Sciatic nerve (tissue), 2 donors: ENCODE measurements around the gene MEIOC. TPM values are rescaled to one million over a fixed set of nuclear protein-coding genes. Genes with fewer than 3 reads are reported as not detected.
"Not testable (repeated sequence)": the region's sequence is repeated elsewhere in the genome, so short reads cannot be mapped to it uniquely, and the experiment has no call there.

ENCODE experiments used
- ATAC-seq: fragments of 200-7000 bp; cut with Tn5 transposase; one replicate; pipeline ENCODE4 v1.9.1; 2020; ENCODE audit warnings: mild to moderate bottlenecking, moderate library complexity
- DNase-seq: peaks from one replicate; pipeline ENCODE4 v3.0.0-alpha.2; 2020; ENCODE audit warnings: low spot score
- intact Hi-C: fragments of 100-400 bp; cut with DNase I; formaldehyde crosslinking; loops from one replicate; pipeline ENCODE4 v1.14.2; 2022
- total RNA-seq: library from RNA; stranded (reverse); fragmentation: NEBNext Ultra II Directional; extraction: Animal tissue kit (Norgen Biotek cat#: 25700); gene quantifications from one replicate; pipeline ENCODE4 v1.2.1, GENCODE V29; 2021
- donor health status: DM: no; HTN: no; CAD: no.
- donor health status: DM: no; HTN: no; CAD: no.

The MEIOC gene
- total RNA-seq, 1 donor from 2014 or later: not detected

DNA sequence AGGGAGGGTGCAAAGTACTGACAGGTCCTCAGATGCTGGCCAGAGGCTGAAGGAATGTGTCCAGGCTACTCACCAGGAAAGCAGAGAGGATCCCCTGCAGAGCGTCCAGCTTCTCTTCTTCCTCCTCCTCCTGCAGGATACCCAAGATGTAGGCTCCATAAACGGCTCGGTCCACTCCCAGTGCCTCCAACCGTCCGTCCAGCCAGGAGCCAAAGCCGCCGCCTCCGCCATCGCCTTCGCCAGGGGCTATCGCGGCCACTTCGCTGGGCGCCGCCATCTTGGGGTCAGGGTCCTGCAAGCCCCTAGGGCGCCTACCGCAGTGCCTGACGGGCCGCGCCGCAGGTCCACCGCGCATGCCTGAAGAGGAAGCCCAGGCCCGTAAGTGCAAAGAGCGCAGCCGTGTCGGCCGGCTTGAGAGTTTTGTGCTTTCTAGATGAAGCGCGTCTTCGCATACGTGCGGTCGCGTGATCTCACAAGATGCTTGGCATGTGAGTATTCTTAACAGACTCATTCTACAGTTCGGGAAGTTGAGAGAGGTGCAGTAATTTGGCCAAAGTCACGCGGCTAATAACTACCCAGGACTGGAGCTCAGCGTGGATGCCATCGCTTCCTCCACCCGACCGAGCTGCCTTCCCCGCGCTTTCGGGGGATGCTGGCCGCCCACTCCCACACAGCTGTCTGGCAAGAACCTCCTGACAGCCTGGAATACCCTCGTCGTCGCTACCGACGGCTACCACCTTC is 33.4 kb downstream of the MEIOC start, which contains the start of gene CCDC43:
Gene CCDC43, minus strand, starts transcription at position 300 of the 741 bp plus-strand sequence. Its CDS starts 23 bp downstream, at position 277.
- intact Hi-C loops: no loop called here
- ATAC-seq (peak; percentile 99), DNase-seq (peak; percentile 92)

- intact Hi-C loops, ATAC-seq, DNase-seq: not testable (repeated sequence)
Measured at GRCh38 chr17:44690746-44691306, 34.6 kb downstream of the MEIOC start.

GRCh38 chr17:44693609-44694008 is 37.3 kb downstream of the MEIOC start:
- DNase-seq (no peak), ATAC-seq (no peak)
- intact Hi-C loops: no loop called here

- intact Hi-C loops, DNase-seq, ATAC-seq: not testable (repeated sequence)
Measured at GRCh38 chr17:44700288-44700687, 44.0 kb downstream of the MEIOC start.

DNA sequence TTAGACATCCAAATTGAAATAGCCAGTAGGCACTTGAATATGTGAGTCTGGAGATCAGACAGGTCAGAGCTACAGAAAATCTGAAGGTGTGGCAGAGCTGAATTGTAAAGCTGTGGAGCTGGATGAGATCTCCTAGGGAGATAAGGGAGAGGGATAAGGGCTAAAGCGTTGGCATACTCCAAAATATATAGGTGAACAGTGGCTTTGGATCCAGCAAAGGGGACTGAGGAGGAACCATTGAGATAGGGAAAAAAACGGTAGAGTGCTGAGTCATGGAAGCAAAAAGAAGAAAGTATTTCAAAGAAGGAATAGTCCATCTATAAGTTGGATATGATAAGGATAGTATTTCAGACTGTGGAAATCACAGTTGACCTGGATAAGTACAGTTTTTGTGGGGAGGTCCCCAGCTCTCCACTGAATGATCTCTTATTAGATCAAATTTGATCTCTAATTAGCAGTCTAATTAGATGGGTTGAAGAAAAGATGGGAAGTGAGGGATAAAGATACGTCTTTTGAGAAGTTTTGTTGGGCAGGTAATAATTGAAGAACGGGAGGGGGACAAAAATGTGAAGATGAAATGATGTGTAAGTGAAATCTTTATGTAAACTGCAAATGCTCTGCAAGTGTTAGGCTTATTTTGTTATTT is 51.6 kb downstream of the MEIOC start:
- DNase-seq (no peak), ATAC-seq (no peak)
- intact Hi-C loops: no loop called here

- ATAC-seq (peak; percentile 95), DNase-seq (peak; percentile 87)
- intact Hi-C loops: no loop called here
Measured at GRCh38 chr17:44708401-44709263, 52.4 kb downstream of the MEIOC start, which contains the start of gene DBF4B. DBF4B (plus strand) TSS chr17:44708665; CDS start chr17:44708821, 156 bp downstream.

DNA sequence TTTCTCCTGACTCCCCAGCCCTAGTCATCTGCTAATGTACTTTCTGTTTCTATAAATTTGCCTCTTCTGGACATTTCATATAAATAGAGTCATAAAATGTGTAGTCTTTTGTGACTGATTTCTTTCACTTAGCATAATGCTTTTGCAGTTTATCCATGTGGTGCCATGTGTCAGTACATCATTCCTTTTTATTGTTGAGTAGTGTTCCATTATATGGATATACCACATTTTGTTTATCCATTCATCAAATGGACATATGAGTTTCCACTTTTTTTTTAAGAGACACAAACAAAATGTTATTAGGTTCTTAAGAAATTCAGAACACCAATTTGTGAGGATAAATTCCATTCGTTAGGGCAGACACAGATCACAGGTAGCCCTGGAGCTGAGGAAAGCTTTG is 63.2 kb downstream of the MEIOC start:
- intact Hi-C loops: no loop called here
- no peak for ATAC-seq
- no peak for DNase-seq

DNA sequence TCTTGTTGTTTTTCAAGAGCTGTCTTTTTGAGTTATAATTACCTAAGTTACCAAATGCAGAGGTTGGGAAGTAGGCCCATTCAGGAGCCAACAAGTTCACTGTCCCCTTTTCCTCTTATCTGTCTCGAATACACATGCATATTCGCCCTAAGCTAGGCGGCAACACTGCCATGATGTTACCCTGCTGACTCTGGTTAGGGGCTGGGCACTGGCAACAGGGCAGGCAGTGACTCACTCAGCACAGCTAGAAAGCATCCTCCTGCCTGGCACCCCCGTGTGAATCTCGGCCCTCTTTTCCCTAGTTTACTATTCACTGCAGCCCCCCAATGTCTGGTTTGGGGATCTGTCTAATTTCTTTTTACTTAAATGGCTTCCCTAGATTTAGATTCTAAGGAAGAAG is 66.0 kb downstream of the MEIOC start:
- intact Hi-C loops: no loop called here
- DNase-seq: no peak
- ATAC-seq: no peak

Other genes with a start within 250 kb of the MEIOC start
- 66.9 TPM for gene GPATCH8, start 153.1 kb upstream of the MEIOC start, total RNA-seq
- 22.9 TPM for gene FZD2, start 99.0 kb upstream of the MEIOC start, total RNA-seq
- 18.9 TPM for gene CCDC43, start 33.3 kb downstream of the MEIOC start, total RNA-seq
- 10.3 TPM for gene DBF4B, start 52.2 kb downstream of the MEIOC start, total RNA-seq
- gene ADAM11, start 102.5 kb downstream of the MEIOC start, total RNA-seq: 0.53 TPM
- gene GJC1, start 173.8 kb downstream of the MEIOC start, total RNA-seq: 7.9 TPM
- gene HIGD1B, start 191.4 kb downstream of the MEIOC start, total RNA-seq: 5.8 TPM
- 75.2 TPM for gene EFTUD2, start 243.0 kb downstream of the MEIOC start, total RNA-seq